Measurements from ENCODE around the gene HSPA9. TPM values are rescaled to one million over a fixed set of nuclear protein-coding genes. Genes with fewer than 3 reads are reported as not detected.

The HSPA9 gene
- total RNA-seq, 2 experiments from 2014 or later, result 578 to 584 TPM

- DNase-seq, result no peak
- Mint-ChIP-seq H3K27ac (no peak overlapping the region), H3K36me3 (peaks cover 8% of the 10 kb centered on the region), H3K27me3 (no peaks in the 10 kb centered on the region), H3K9me3 (no peaks in the 10 kb centered on the region), H3K4me1 (peaks cover 6% of the 10 kb centered on the region), H3K4me3 (no peak overlapping the region)
Measured at GRCh38 chr5:138506370-138507306, 68.6 kb downstream of the HSPA9 start.

- H3K36me3 Mint-ChIP-seq, result peaks cover 5% of the 10 kb centered on the region
- H3K4me3 Mint-ChIP-seq, result no peak overlapping the region
- no peaks in the 10 kb centered on the region for H3K27me3 Mint-ChIP-seq
- DNase-seq, result no peak
- H3K27ac Mint-ChIP-seq, result no peak overlapping the region
- H3K4me1 Mint-ChIP-seq, result peaks cover 6% of the 10 kb centered on the region
- no peaks in the 10 kb centered on the region for H3K9me3 Mint-ChIP-seq
Measured at GRCh38 chr5:138504799-138505198, 70.4 kb downstream of the HSPA9 start.

Other genes starting within 250 kb of the HSPA9 start
- 1 to 10 TPM; 8.4 to 8.7 TPM for gene CDC25C, start 243.6 kb downstream of the HSPA9 start, total RNA-seq
- 10 to 100 TPM; 32.7 to 34.3 TPM for gene FAM53C, start 237.1 kb downstream of the HSPA9 start, total RNA-seq
- gene KDM3B, start 222.7 kb downstream of the HSPA9 start, total RNA-seq, result 10 to 100 TPM; 38.0 to 39.8 TPM
- gene REEP2, start 136.3 kb downstream of the HSPA9 start, total RNA-seq, result 1 to 10 TPM; 3.5 to 4.0 TPM
- gene EGR1, start 109.9 kb downstream of the HSPA9 start, total RNA-seq, result 10 to 100 TPM; 48.0 to 48.1 TPM
- gene ETF1, start 32.2 kb downstream of the HSPA9 start, total RNA-seq, result 100 to 1,000 TPM; 256 TPM
- gene CTNNA1, start 178.0 kb upstream of the HSPA9 start, total RNA-seq, result 10 to 100 TPM; 58.1 to 69.7 TPM